Glutamatergic neuron (in vitro differentiated cells): Measurements from ENCODE around the gene CD151. TPM values are rescaled to one million over a fixed set of nuclear protein-coding genes. Genes with fewer than 3 reads are reported as not detected.

Experiments used
- DNase-seq: peaks from one replicate; pipeline ENCODE4 v3.0.0; 2022
- H3K27ac Mint-ChIP-seq: one replicate; pipeline ENCODE4 v1.8.0; 2020; ENCODE audit warnings: mild to moderate bottlenecking, mixed read lengths, inconsistent platforms; ENCODE audit not compliant: unreplicated experiment
- H3K27me3 Mint-ChIP-seq: one replicate; pipeline ENCODE4 v1.8.0; 2020; ENCODE audit warnings: mild to moderate bottlenecking, moderate library complexity, mixed read lengths, inconsistent platforms; ENCODE audit not compliant: unreplicated experiment
- H3K36me3 Mint-ChIP-seq: one replicate; pipeline ENCODE4 v1.8.0; 2020; ENCODE audit warnings: mild to moderate bottlenecking, mixed read lengths, inconsistent platforms; ENCODE audit not compliant: unreplicated experiment
- H3K4me1 Mint-ChIP-seq: one replicate; pipeline ENCODE4 v1.8.0; 2020; ENCODE audit warnings: mild to moderate bottlenecking, low read depth, mixed read lengths, inconsistent platforms; ENCODE audit not compliant: unreplicated experiment
- H3K4me3 Mint-ChIP-seq: one replicate; pipeline ENCODE4 v1.8.0; 2020; ENCODE audit warnings: mild to moderate bottlenecking, mixed read lengths, inconsistent platforms; ENCODE audit not compliant: unreplicated experiment
- H3K9me3 Mint-ChIP-seq: one replicate; pipeline ENCODE4 v1.8.0; 2020; ENCODE audit warnings: mild to moderate bottlenecking, moderate library complexity, mixed read lengths, inconsistent platforms; ENCODE audit not compliant: unreplicated experiment
- CTCF ChIP-seq: fragments of 200-600 bp; sonication (generic); IDR thresholded peaks from one replicate; pipeline ENCODE4 v1.5.0; 2021; ENCODE audit not compliant: partially characterized antibody, unreplicated experiment
- total RNA-seq: library from RNA; stranded (reverse); fragmentation: NEBNext Ultra II Directional; extraction: Animal tissue kit (Norgen Biotek cat#: 25700); gene quantifications from one replicate; pipeline ENCODE4 v1.2.1, GENCODE V29; 2021; ENCODE audit not compliant: unreplicated experiment

Gene CD151
- total RNA-seq, 1 donor from 2014 or later: 346 TPM

GRCh38 chr11:798093-798713 is 34.5 kb upstream of the CD151 start, which contains the start of gene SLC25A22:
SLC25A22 (minus strand) TSS chr11:798281; CDS start chr11:795006, 3,275 bp downstream.
- Mint-ChIP-seq H3K36me3 (no peaks in the 10 kb centered on the region), H3K27ac (peak within 1 kb of the TSS; percentile 96)

GRCh38 chr11:799641-800316 is 33.0 kb upstream of the CD151 start:
- peaks cover 4% of the 10 kb centered on the region for H3K4me1 Mint-ChIP-seq
- H3K4me3 Mint-ChIP-seq: no peak overlapping the region
- H3K36me3 Mint-ChIP-seq: no peaks in the 10 kb centered on the region
- TF ChIP-seq CTCF: no peak
- peaks cover 4% of the 10 kb centered on the region for H3K27me3 Mint-ChIP-seq
- no peak overlapping the region for H3K27ac Mint-ChIP-seq
- peak; percentile 14 for DNase-seq
- H3K9me3 Mint-ChIP-seq: peaks cover 6% of the 10 kb centered on the region

More at GRCh38 chr11:798093-798713, 34.5 kb upstream of the CD151 start, which contains the start of gene SLC25A22:
- peak; percentile 91 for TF ChIP-seq CTCF
- Mint-ChIP-seq H3K9me3 (peaks cover 5% of the 10 kb centered on the region), H3K27me3 (peaks cover 7% of the 10 kb centered on the region), H3K4me3 (peak within 1 kb of the TSS; percentile 88), H3K4me1 (peaks cover 8% of the 10 kb centered on the region)
- peak; percentile 93 for DNase-seq

GRCh38 chr11:800473-800872 is 32.3 kb upstream of the CD151 start:
- H3K9me3 Mint-ChIP-seq: peaks cover 7% of the 10 kb centered on the region
- no peak overlapping the region for H3K27ac Mint-ChIP-seq
- no peak overlapping the region for H3K4me3 Mint-ChIP-seq
- no peaks in the 10 kb centered on the region for H3K36me3 Mint-ChIP-seq
- peaks cover 4% of the 10 kb centered on the region for H3K4me1 Mint-ChIP-seq
- DNase-seq: peak; percentile 13
- no peak for TF ChIP-seq CTCF
- peaks cover 5% of the 10 kb centered on the region for H3K27me3 Mint-ChIP-seq

GRCh38 chr11:801097-801780 is 31.5 kb upstream of the CD151 start:
- peaks cover 8% of the 10 kb centered on the region for H3K27me3 Mint-ChIP-seq
- H3K27ac Mint-ChIP-seq: no peak overlapping the region
- no peaks in the 10 kb centered on the region for H3K36me3 Mint-ChIP-seq
- peak; percentile 10 for DNase-seq
- no peak overlapping the region for H3K4me3 Mint-ChIP-seq
- peaks cover 5% of the 10 kb centered on the region for H3K4me1 Mint-ChIP-seq
- no peak for TF ChIP-seq CTCF
- H3K9me3 Mint-ChIP-seq: peaks cover 10% of the 10 kb centered on the region
